Adrenal gland (tissue), 12 donors: Measurements from ENCODE around the gene IGFBP1. TPM values are rescaled to one million over a fixed set of nuclear protein-coding genes. Genes with fewer than 3 reads are reported as not detected.

Experiments
- DNase-seq, 7 donors: peaks; one replicate each; pipeline ENCODE4 v3.0.0-alpha.2; 2019 to 2020
- H3K27ac ChIP-seq, 5 donors: fragments of 200-600 bp; sonication (generic) in 4 of 5; 1 replicate in 3 of 5; 2 replicates in 2 of 5; pipeline versions ENCODE4 v1.5.1 to v1.8.0; 2016 to 2020; ENCODE audit warnings: mild to moderate bottlenecking in 1 of 5
- H3K27me3 ChIP-seq: fragments of 200-600 bp; 2 replicates; pipeline ENCODE4 v1.8.0; 2021
- H3K36me3 ChIP-seq, 2 donors: fragments of 200-600 bp; replicated peaks in 1 of 2; 1 replicate in 1 of 2; 2 replicates in 1 of 2; pipeline versions ENCODE4 v1.5.1 to v1.8.0; 2018 to 2022
- H3K4me1 ChIP-seq, 2 donors: fragments of 200-600 bp; replicated peaks in 1 of 2; 1 replicate in 1 of 2; 2 replicates in 1 of 2; pipeline versions ENCODE4 v1.5.1 to v1.8.0; 2018 to 2021
- H3K4me3 ChIP-seq, 4 donors: fragments of 200-600 bp; sonication (generic) in 3 of 4; one replicate each; pipeline ENCODE4 v1.5.1; 2016 to 2018
- H3K9me3 ChIP-seq, 3 donors: fragments of 200-600 bp; sonication (generic) in 1 of 3; replicated peaks in 1 of 3; 1 replicate in 2 of 3; 2 replicates in 1 of 3; pipeline versions ENCODE4 v1.5.1 to v1.8.0; 2016 to 2021
- CTCF ChIP-seq, 6 experiments: fragments of 450-650 bp in 4 of 6; fragments of 200-600 bp in 2 of 6; sonication (generic) in 1 of 6; IDR thresholded peaks; 1 replicate in 5 of 6; 2 replicates in 1 of 6; pipeline versions ENCODE4 v1.5.1 to v1.8.0; 2016 to 2021; ENCODE audit warnings: antibody characterized with exemption in 6 of 6, mild to moderate bottlenecking in 2 of 6, moderate library complexity in 1 of 6
- POLR2A ChIP-seq, 2 donors: fragments of 450-650 bp; IDR thresholded peaks; one replicate each; pipeline ENCODE4 v1.6.1; 2017; ENCODE audit warnings: antibody characterized with exemption in 2 of 2, mild to moderate bottlenecking in 2 of 2, moderate library complexity in 1 of 2
- WGBS, 4 donors: extraction: QIAGEN DNeasy Blood & Tissue Kit in 2 of 4; methylation state at CpG; one replicate each; pipeline versions ENCODE4 v1.1.5 to v1.1.7; 2013 to 2017; 5-methylcytosine and 5-hydroxymethylcytosine counted together
- intact Hi-C, 2 donors: fragments of 100-400 bp; cut with DNase I; formaldehyde crosslinking; loops; one replicate each; pipeline versions ENCODE4 v1.14.1 to v1.15.0; 2022 to 2023
- polyA plus RNA-seq, 3 donors: library from polyadenylated mRNA; stranded (reverse); fragments of 200-250 nt in 2 of 3; fragments of 350-450 nt in 1 of 3; fragmentation: Illumina TruSeq in 1 of 3; extraction: RNeasy Lipid Tissue Mini Kit (QIAGEN cat#74804) in 1 of 3; gene quantifications; one replicate each; pipeline ENCODE4 v1.2.3, GENCODE V29; 2013 to 2014
- total RNA-seq, 9 donors: library from RNA; depleted of rRNA in 4 of 9; stranded (reverse); fragments of >200 nt in 4 of 9; fragments of 120-200 nt in 1 of 9; fragmentation: NEBNext Ultra II Directional in 1 of 9; extraction: Animal tissue kit (Norgen Biotek cat#: 25700) in 1 of 9; gene quantifications; one replicate each; pipeline versions ENCODE4 v1.1.0 to v1.2.4, GENCODE V29; 2013 to 2023
- donor health status: healthy with polysubstance abuse.
- donor health status: Bipolar disorder and iron deficiency.
- donor health status: DM: yes; HTN: yes; CAD: no.
- donor health status: DM: no; HTN: no; CAD: no.
- donor health status: DM: no; HTN: no; CAD: no.
- donor health status: DM: yes; HTN: yes; CAD: no.

IGFBP1 gene
- total and polyA plus RNA-seq, 12 donors: 0.15 to 1.2 (median 0.27) TPM; not detected in 6

GRCh38 chr7:45886931-45887667 is 1.2 kb upstream of the IGFBP1 start:
- TF ChIP-seq CTCF (IDR thresholded peaks at IDR 0.05) (no peak), POLR2A (IDR thresholded peaks at IDR 0.05) (no peak)

GRCh38 chr7:45888993-45889366 is 692 bp downstream of the IGFBP1 start:
- peaks cover 27% of the 10 kb centered on the region for H3K27me3 ChIP-seq
- no peak for DNase-seq
- TF ChIP-seq CTCF (IDR thresholded peaks at IDR 0.05): no peak
- no peaks in the 10 kb centered on the region for H3K36me3 ChIP-seq
- intact Hi-C loops: no loop called here
- H3K9me3 ChIP-seq: no peaks in the 10 kb centered on the region
- H3K4me3 ChIP-seq: no peak overlapping the region
- no peaks in the 10 kb centered on the region for H3K4me1 ChIP-seq
- 23 to 70% (median 42%) methylated on average over 3 to 14 of the region's 14 CpGs for WGBS, 4 donors
- H3K27ac ChIP-seq: no peak overlapping the region

More at GRCh38 chr7:45886931-45887667, 1.2 kb upstream of the IGFBP1 start:
- Histone ChIP-seq H3K9me3 (no peaks in the 10 kb centered on the region), H3K36me3 (no peaks in the 10 kb centered on the region), H3K27ac (no peak overlapping the region), H3K27me3 (peaks cover 27% of the 10 kb centered on the region), H3K4me3 (no peak overlapping the region), H3K4me1 (no peaks in the 10 kb centered on the region)
- WGBS, 4 donors: 89 to 95% (median 92%) methylated on average over 5 of the region's 5 CpGs
- DNase-seq: no peak
- intact Hi-C loops: no loop called here

- DNase-seq: no peak
- Histone ChIP-seq H3K27ac (no peak overlapping the region), H3K36me3 (no peaks in the 10 kb centered on the region), H3K9me3 (no peaks in the 10 kb centered on the region), H3K27me3 (peaks cover 27% of the 10 kb centered on the region), H3K4me1 (no peaks in the 10 kb centered on the region), H3K4me3 (no peak overlapping the region)
- no peak for TF ChIP-seq POLR2A (IDR thresholded peaks at IDR 0.05)
- intact Hi-C loops: no loop called here
- WGBS, 4 donors: 55 to 61% (median 58%) methylated on average over 7 to 8 of the region's 8 CpGs
These were observed 1.2 kb downstream of the IGFBP1 start for GRCh38 chr7:45889367-45890067.

GRCh38 chr7:45890125-45890901 is 2.0 kb downstream of the IGFBP1 start:
- 79 to 91% (median 86%) methylated on average over 7 to 8 of the region's 8 CpGs for WGBS, 4 donors
- H3K4me1 ChIP-seq: no peaks in the 10 kb centered on the region
- no peak for DNase-seq
- no peak overlapping the region for H3K4me3 ChIP-seq
- H3K9me3 ChIP-seq: no peaks in the 10 kb centered on the region
- no peak overlapping the region for H3K27ac ChIP-seq
- H3K27me3 ChIP-seq: peaks cover 27% of the 10 kb centered on the region
- H3K36me3 ChIP-seq: no peaks in the 10 kb centered on the region
- intact Hi-C loops: no loop called here
- TF ChIP-seq CTCF (IDR thresholded peaks at IDR 0.05) (no peak), POLR2A (IDR thresholded peaks at IDR 0.05) (no peak)
